DND-41 (cell line): ENCODE measurements around the gene FBXO9.

Experiments
- EZH2 ChIP-seq: IDR thresholded peaks from 3 replicates; pipeline ENCODE4 v1.6.1; 2012; ENCODE audit warnings: borderline replicate concordance, low read depth, mild to moderate bottlenecking, moderate library complexity, low read length, inconsistent platforms; ENCODE audit not compliant: severe bottlenecking
- TF ChIP-seq, protein P1 (sequence below): IDR thresholded peaks from 2 replicates; pipeline ENCODE4 v1.5.1; 2012; ENCODE audit warnings: borderline replicate concordance, low read length, moderate library complexity, mild to moderate bottlenecking; ENCODE audit not compliant: poor library complexity, severe bottlenecking; ENCODE audit errors: extremely low read depth

- TF ChIP-seq EZH2, result no peak
- TF ChIP-seq, protein P1, sequence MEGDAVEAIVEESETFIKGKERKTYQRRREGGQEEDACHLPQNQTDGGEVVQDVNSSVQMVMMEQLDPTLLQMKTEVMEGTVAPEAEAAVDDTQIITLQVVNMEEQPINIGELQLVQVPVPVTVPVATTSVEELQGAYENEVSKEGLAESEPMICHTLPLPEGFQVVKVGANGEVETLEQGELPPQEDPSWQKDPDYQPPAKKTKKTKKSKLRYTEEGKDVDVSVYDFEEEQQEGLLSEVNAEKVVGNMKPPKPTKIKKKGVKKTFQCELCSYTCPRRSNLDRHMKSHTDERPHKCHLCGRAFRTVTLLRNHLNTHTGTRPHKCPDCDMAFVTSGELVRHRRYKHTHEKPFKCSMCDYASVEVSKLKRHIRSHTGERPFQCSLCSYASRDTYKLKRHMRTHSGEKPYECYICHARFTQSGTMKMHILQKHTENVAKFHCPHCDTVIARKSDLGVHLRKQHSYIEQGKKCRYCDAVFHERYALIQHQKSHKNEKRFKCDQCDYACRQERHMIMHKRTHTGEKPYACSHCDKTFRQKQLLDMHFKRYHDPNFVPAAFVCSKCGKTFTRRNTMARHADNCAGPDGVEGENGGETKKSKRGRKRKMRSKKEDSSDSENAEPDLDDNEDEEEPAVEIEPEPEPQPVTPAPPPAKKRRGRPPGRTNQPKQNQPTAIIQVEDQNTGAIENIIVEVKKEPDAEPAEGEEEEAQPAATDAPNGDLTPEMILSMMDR, result no peak
These were observed 27.1 kb upstream of the FBXO9 start for GRCh38 chr6:53038141-53038540.
